Measurements from ENCODE around the gene PNKD. TPM values are rescaled to one million over a fixed set of nuclear protein-coding genes. Genes with fewer than 3 reads are reported as not detected.

Gene PNKD
- total and polyA plus RNA-seq, 8 donors, result 17.2 to 89.1 (median 23.0) TPM

- no peak for TF ChIP-seq CTCF (IDR thresholded peaks at IDR 0.05)
- Histone ChIP-seq H3K4me3 (no peak overlapping the region), H3K27me3 (no peaks in the 10 kb centered on the region), H3K9me3 (no peaks in the 10 kb centered on the region), H3K27ac (no peak overlapping the region), H3K36me3 (peaks cover 7 to 54% (median 32%) of the 10 kb centered on the region in 3 donors), H3K4me1 (no peaks in the 10 kb centered on the region)
- no peak for ATAC-seq
- 62 to 68% methylated on average over 1 of the region's 1 CpG for WGBS, 2 donors
- DNase-seq, result no peak
- no peak for FAIRE-seq
- intact Hi-C loops (cut with DNase I), result no loop called here
Observed at GRCh38 chr2:218244204-218244603, 26.1 kb upstream of the PNKD start.

GRCh38 chr2:218244665-218245064 is 25.7 kb upstream of the PNKD start:
- FAIRE-seq, result no peak
- TF ChIP-seq CTCF (IDR thresholded peaks at IDR 0.05), result no peak
- no peak for DNase-seq
- 80 to 89% methylated on average over 2 of the region's 2 CpGs for WGBS, 2 donors
- no peaks in the 10 kb centered on the region for H3K9me3 ChIP-seq
- H3K4me1 ChIP-seq, result no peaks in the 10 kb centered on the region
- H3K27ac ChIP-seq, result no peak overlapping the region
- no peaks in the 10 kb centered on the region for H3K27me3 ChIP-seq
- intact Hi-C loops (cut with DNase I), result no loop called here
- no peak overlapping the region for H3K4me3 ChIP-seq
- no peak for ATAC-seq
- H3K36me3 ChIP-seq, result peaks cover 7 to 54% (median 37%) of the 10 kb centered on the region in 3 donors

- TF ChIP-seq CTCF (IDR thresholded peaks at IDR 0.05), result no peak
- WGBS, 2 donors, result 75 to 80% methylated on average over 5 of the region's 5 CpGs
- Histone ChIP-seq H3K27me3 (no peaks in the 10 kb centered on the region), H3K27ac (no peak overlapping the region), H3K9me3 (no peaks in the 10 kb centered on the region), H3K36me3 (peaks cover 7 to 55% (median 42%) of the 10 kb centered on the region in 3 donors), H3K4me1 (no peaks in the 10 kb centered on the region), H3K4me3 (no peak overlapping the region)
- no peak for DNase-seq
- intact Hi-C loops (cut with DNase I), result no loop called here
- no peak for ATAC-seq
- FAIRE-seq, result no peak
Observed at GRCh38 chr2:218245214-218245613, 25.1 kb upstream of the PNKD start.

- no peaks in the 10 kb centered on the region for H3K27me3 ChIP-seq
- no peaks in the 10 kb centered on the region for H3K4me1 ChIP-seq
- no peak for DNase-seq
- intact Hi-C loops (cut with DNase I), result no loop called here
- H3K36me3 ChIP-seq, result peaks cover 7 to 93% (median 45%) of the 10 kb centered on the region in 3 donors
- ATAC-seq, result no peak
- no peak overlapping the region for H3K4me3 ChIP-seq
- H3K27ac ChIP-seq, result no peak overlapping the region
- WGBS, 2 donors, result 92 to 94% methylated on average over 13 of the region's 13 CpGs
- no peak for FAIRE-seq
- TF ChIP-seq CTCF (IDR thresholded peaks at IDR 0.05), result no peak
- no peaks in the 10 kb centered on the region for H3K9me3 ChIP-seq
Observed at GRCh38 chr2:218249691-218250090, 20.6 kb upstream of the PNKD start.

GRCh38 chr2:218252509-218253231 is 17.6 kb upstream of the PNKD start:
- H3K9me3 ChIP-seq, result no peaks in the 10 kb centered on the region
- intact Hi-C loops (cut with DNase I), result no loop called here
- H3K36me3 ChIP-seq, result peaks cover 7 to 70% (median 33%) of the 10 kb centered on the region in 3 donors
- no peak for TF ChIP-seq CTCF (IDR thresholded peaks at IDR 0.05)
- DNase-seq (no peak), ATAC-seq (no peak), FAIRE-seq (no peak)
- H3K27ac ChIP-seq, result no peak overlapping the region
- no peaks in the 10 kb centered on the region for H3K27me3 ChIP-seq
- H3K4me3 ChIP-seq, result no peak overlapping the region
- WGBS, 2 donors, result 75 to 85% methylated on average over 7 of the region's 7 CpGs
- H3K4me1 ChIP-seq, result no peaks in the 10 kb centered on the region
